Measurements from ENCODE around the gene TNK1.

TNK1 gene

DNA sequence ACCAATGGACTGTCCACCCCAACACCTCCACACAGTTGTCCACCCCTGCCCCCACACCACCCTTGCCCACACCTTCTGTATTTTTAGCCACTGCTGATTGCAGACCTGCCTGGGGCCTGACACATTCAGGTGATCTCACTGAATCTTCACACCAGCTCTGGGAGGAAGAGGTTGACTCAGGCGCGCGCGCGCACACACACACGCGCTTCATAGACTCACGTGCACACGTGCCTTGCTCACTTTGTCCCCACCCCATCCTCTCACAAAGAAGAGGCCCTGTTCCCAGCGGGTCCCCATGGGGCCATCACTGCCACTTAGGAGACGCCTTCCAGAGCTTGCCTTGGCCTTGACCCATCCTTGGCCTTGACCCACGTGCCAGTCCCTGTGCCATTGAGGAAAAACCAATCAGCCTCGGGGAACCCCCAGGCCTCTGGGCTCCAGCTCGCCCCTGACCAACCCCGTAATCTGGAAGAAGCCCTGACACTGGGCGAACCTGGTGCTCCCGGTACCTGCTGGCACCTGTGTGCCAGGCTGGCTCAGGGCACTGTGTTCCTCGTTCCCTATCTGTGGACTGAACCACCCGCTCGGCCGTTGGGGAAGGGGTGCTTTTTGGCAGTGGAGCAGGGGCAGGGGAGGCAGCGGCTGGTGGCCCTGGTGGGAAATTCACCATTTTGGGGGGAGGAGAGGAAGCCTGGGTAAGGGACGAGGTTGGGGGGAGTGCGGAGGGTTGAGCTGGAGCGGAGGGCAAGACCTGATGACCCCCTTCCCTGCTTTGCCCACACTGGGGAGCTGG is 29.9 kb downstream of the TNK1 start:
- H4K20me1 ChIP-seq (ENCODE audit: low read depth, low read length) = no peaks in the 10 kb centered on the region
- no peaks in the 10 kb centered on the region for H3F3A ChIP-seq (ENCODE audit: insufficient read depth)
- H3K4me3 ChIP-seq (ENCODE audit: insufficient read depth, low read length, poor library complexity, severe bottlenecking) = no peak overlapping the region
- no peak overlapping the region for H3K27ac ChIP-seq (ENCODE audit: low read depth, low read length)
- no peak overlapping the region for H3K9ac ChIP-seq (ENCODE audit: low read length)
- no peaks in the 10 kb centered on the region for H3K9me2 ChIP-seq (replicated peaks; ENCODE audit: insufficient read depth, low read length)
- H3K9me3 ChIP-seq (ENCODE audit: insufficient read depth, low read length) = no peaks in the 10 kb centered on the region
- TF ChIP-seq EZH2phosphoT487 (conservative IDR thresholded peaks at IDR 0.05; ENCODE audit: low read length) = no peak
- no peak overlapping the region for H3K4me2 ChIP-seq (ENCODE audit: low read depth, low read length, poor library complexity, severe bottlenecking)
- H3K79me2 ChIP-seq (ENCODE audit: insufficient read depth, low read length) = no peaks in the 10 kb centered on the region
- H3K36me3 ChIP-seq (ENCODE audit: low read length) = no peaks in the 10 kb centered on the region
- H2AFZ ChIP-seq (ENCODE audit: low read depth, low read length, severe bottlenecking) = no peak overlapping the region
- no peaks in the 10 kb centered on the region for H3K27me3 ChIP-seq (ENCODE audit: low read length)

DNA sequence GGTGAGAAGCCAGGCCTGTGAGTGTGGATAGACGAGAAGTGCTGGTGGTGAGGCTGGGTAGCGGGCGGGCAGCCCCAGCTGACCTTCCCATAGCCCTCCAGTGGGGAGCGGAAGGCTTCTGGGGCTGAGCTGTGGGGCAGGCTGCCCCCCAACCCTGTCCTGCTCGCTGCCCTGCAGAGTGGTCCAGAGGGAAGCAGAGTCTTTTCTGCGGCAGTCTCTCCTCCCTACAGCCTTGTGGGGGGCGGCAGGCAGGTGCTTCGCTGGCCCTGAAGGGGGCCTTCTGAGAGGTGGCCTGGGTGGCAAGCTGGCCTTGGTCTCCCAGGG is 30.5 kb downstream of the TNK1 start:
- H3K27ac ChIP-seq (ENCODE audit: low read depth, low read length) = no peak overlapping the region
- no peaks in the 10 kb centered on the region for H3F3A ChIP-seq (ENCODE audit: insufficient read depth)
- no peaks in the 10 kb centered on the region for H4K20me1 ChIP-seq (ENCODE audit: low read depth, low read length)
- H3K4me2 ChIP-seq (ENCODE audit: low read depth, low read length, poor library complexity, severe bottlenecking) = no peak overlapping the region
- H3K36me3 ChIP-seq (ENCODE audit: low read length) = no peaks in the 10 kb centered on the region
- H3K9me2 ChIP-seq (replicated peaks; ENCODE audit: insufficient read depth, low read length) = no peaks in the 10 kb centered on the region
- TF ChIP-seq EZH2phosphoT487 (conservative IDR thresholded peaks at IDR 0.05; ENCODE audit: low read length) = no peak
- TF ChIP-seq, protein P1, sequence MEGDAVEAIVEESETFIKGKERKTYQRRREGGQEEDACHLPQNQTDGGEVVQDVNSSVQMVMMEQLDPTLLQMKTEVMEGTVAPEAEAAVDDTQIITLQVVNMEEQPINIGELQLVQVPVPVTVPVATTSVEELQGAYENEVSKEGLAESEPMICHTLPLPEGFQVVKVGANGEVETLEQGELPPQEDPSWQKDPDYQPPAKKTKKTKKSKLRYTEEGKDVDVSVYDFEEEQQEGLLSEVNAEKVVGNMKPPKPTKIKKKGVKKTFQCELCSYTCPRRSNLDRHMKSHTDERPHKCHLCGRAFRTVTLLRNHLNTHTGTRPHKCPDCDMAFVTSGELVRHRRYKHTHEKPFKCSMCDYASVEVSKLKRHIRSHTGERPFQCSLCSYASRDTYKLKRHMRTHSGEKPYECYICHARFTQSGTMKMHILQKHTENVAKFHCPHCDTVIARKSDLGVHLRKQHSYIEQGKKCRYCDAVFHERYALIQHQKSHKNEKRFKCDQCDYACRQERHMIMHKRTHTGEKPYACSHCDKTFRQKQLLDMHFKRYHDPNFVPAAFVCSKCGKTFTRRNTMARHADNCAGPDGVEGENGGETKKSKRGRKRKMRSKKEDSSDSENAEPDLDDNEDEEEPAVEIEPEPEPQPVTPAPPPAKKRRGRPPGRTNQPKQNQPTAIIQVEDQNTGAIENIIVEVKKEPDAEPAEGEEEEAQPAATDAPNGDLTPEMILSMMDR (IDR thresholded peaks at IDR 0.05; ENCODE audit: insufficient read depth, low read length, poor library complexity, severe bottlenecking) = no peak
- no peak overlapping the region for H2AFZ ChIP-seq (ENCODE audit: low read depth, low read length, severe bottlenecking)
- H3K9me3 ChIP-seq (ENCODE audit: insufficient read depth, low read length) = no peaks in the 10 kb centered on the region
- no peak overlapping the region for H3K4me3 ChIP-seq (ENCODE audit: insufficient read depth, low read length, poor library complexity, severe bottlenecking)
- H3K79me2 ChIP-seq (ENCODE audit: insufficient read depth, low read length) = no peaks in the 10 kb centered on the region
- H3K27me3 ChIP-seq (ENCODE audit: low read length) = no peaks in the 10 kb centered on the region
- H3K9ac ChIP-seq (ENCODE audit: low read length) = no peak overlapping the region

DNA sequence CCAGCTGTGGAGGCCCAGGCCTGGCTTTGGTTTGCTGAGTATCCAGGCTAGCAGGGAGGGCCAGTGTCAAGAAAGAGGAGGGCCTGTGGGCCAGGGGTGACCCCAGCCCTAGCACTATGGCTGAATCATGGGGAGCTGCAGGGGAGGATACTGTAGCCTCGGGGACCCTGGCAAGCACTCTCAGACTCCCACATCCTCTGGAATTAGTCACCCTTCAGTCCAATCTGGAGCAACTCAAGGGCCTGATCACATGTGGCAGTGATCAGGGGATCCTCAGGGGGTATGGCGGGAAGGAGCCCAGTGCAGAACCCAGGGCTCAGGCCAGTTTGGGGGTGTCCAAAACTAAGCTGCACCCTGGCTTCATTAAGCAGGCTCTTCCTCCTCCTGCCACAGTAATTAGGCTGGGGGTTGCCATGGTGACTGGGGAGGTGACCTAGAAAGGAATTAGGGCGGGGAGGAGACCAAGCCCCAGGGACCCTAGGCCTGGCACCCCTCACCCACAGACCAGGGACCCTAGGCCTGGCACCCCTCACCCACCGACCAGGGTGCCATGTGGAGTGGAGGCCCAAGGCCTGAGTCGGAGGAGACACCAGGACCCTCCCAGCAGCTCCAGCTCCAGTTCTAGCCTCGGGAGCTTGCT is 32.6 kb downstream of the TNK1 start:
- Histone ChIP-seq H3K4me2 (ENCODE audit: low read depth, low read length, poor library complexity, severe bottlenecking) (no peak overlapping the region), H3K27ac (ENCODE audit: low read depth, low read length) (no peak overlapping the region)

More for the DNA sequence above, 32.6 kb downstream of the TNK1 start:
- no peak overlapping the region for H2AFZ ChIP-seq (ENCODE audit: low read depth, low read length, severe bottlenecking)
- H3K9me2 ChIP-seq (replicated peaks; ENCODE audit: insufficient read depth, low read length) = no peaks in the 10 kb centered on the region
- no peaks in the 10 kb centered on the region for H3K9me3 ChIP-seq (ENCODE audit: insufficient read depth, low read length)
- no peaks in the 10 kb centered on the region for H3K36me3 ChIP-seq (ENCODE audit: low read length)
- no peaks in the 10 kb centered on the region for H3K27me3 ChIP-seq (ENCODE audit: low read length)
- H3K9ac ChIP-seq (ENCODE audit: low read length) = no peak overlapping the region
- no peak overlapping the region for H3K4me3 ChIP-seq (ENCODE audit: insufficient read depth, low read length, poor library complexity, severe bottlenecking)
- TF ChIP-seq, protein P1 (IDR thresholded peaks at IDR 0.05; ENCODE audit: insufficient read depth, low read length, poor library complexity, severe bottlenecking) = no peak
- no peak for TF ChIP-seq EZH2phosphoT487 (conservative IDR thresholded peaks at IDR 0.05; ENCODE audit: low read length)
- H4K20me1 ChIP-seq (ENCODE audit: low read depth, low read length) = no peaks in the 10 kb centered on the region
- no peaks in the 10 kb centered on the region for H3F3A ChIP-seq (ENCODE audit: insufficient read depth)
- H3K79me2 ChIP-seq (ENCODE audit: insufficient read depth, low read length) = no peaks in the 10 kb centered on the region

Measured in SU-DHL-6 (cell line).